K562 (cell line): ENCODE data around the gene MAN2B1. TPM values are rescaled to one million over a fixed set of nuclear protein-coding genes. Genes with fewer than 3 reads are reported as not detected.

ENCODE experiments used
- ESRRA ChIP-seq: fragments of 450-650 bp; IDR thresholded peaks from 2 replicates; pipeline ENCODE4 v1.6.1; 2014; ENCODE audit warnings: low read depth, mild to moderate bottlenecking, moderate library complexity, borderline replicate concordance
- polyA plus RNA-seq, 8 experiments: library from polyadenylated mRNA; depleted of rRNA in 4 of 8; stranded (reverse) in 5 of 8; unstranded in 3 of 8; fragments of >200 nt; fragmentation: Nextera tagmentation in 2 of 8; fragmentation: Illumina TruSeq in 1 of 8; extraction: Ambion mirVana in 2 of 8; extraction: Trizol in 1 of 8; gene quantifications; 2 replicates each; pipeline versions ENCODE4 v1.2.1 to v1.2.3, GENCODE V29; 2011 to 2014; ENCODE audit warnings: inconsistent platforms in 1 of 8, missing spikeins in 1 of 8
- total RNA-seq, 7 experiments: library from RNA; depleted of rRNA in 6 of 7; stranded (reverse); fragments of >200 nt in 6 of 7; fragmentation: Illumina TruSeq in 2 of 7; extraction: Trizol in 2 of 7; gene quantifications; 2 replicates each; pipeline versions ENCODE4 v1.2.1 to v1.2.3, GENCODE V29; 2011 to 2021; ENCODE audit warnings: low replicate concordance in 1 of 7
- TF ChIP-seq, protein P1 (sequence below): fragments of 450-650 bp; IDR thresholded peaks from 2 replicates; pipeline ENCODE4 v1.6.1; 2016; ENCODE audit warnings: mild to moderate bottlenecking, moderate library complexity

MAN2B1 gene
- total and polyA plus RNA-seq, 9 of the 15 experiments (the other 6 are each of a cell fraction or from before 2014, with no cell fraction given), result 0.59 to 33.8 (median 11.4) TPM

- TF ChIP-seq, protein P1, sequence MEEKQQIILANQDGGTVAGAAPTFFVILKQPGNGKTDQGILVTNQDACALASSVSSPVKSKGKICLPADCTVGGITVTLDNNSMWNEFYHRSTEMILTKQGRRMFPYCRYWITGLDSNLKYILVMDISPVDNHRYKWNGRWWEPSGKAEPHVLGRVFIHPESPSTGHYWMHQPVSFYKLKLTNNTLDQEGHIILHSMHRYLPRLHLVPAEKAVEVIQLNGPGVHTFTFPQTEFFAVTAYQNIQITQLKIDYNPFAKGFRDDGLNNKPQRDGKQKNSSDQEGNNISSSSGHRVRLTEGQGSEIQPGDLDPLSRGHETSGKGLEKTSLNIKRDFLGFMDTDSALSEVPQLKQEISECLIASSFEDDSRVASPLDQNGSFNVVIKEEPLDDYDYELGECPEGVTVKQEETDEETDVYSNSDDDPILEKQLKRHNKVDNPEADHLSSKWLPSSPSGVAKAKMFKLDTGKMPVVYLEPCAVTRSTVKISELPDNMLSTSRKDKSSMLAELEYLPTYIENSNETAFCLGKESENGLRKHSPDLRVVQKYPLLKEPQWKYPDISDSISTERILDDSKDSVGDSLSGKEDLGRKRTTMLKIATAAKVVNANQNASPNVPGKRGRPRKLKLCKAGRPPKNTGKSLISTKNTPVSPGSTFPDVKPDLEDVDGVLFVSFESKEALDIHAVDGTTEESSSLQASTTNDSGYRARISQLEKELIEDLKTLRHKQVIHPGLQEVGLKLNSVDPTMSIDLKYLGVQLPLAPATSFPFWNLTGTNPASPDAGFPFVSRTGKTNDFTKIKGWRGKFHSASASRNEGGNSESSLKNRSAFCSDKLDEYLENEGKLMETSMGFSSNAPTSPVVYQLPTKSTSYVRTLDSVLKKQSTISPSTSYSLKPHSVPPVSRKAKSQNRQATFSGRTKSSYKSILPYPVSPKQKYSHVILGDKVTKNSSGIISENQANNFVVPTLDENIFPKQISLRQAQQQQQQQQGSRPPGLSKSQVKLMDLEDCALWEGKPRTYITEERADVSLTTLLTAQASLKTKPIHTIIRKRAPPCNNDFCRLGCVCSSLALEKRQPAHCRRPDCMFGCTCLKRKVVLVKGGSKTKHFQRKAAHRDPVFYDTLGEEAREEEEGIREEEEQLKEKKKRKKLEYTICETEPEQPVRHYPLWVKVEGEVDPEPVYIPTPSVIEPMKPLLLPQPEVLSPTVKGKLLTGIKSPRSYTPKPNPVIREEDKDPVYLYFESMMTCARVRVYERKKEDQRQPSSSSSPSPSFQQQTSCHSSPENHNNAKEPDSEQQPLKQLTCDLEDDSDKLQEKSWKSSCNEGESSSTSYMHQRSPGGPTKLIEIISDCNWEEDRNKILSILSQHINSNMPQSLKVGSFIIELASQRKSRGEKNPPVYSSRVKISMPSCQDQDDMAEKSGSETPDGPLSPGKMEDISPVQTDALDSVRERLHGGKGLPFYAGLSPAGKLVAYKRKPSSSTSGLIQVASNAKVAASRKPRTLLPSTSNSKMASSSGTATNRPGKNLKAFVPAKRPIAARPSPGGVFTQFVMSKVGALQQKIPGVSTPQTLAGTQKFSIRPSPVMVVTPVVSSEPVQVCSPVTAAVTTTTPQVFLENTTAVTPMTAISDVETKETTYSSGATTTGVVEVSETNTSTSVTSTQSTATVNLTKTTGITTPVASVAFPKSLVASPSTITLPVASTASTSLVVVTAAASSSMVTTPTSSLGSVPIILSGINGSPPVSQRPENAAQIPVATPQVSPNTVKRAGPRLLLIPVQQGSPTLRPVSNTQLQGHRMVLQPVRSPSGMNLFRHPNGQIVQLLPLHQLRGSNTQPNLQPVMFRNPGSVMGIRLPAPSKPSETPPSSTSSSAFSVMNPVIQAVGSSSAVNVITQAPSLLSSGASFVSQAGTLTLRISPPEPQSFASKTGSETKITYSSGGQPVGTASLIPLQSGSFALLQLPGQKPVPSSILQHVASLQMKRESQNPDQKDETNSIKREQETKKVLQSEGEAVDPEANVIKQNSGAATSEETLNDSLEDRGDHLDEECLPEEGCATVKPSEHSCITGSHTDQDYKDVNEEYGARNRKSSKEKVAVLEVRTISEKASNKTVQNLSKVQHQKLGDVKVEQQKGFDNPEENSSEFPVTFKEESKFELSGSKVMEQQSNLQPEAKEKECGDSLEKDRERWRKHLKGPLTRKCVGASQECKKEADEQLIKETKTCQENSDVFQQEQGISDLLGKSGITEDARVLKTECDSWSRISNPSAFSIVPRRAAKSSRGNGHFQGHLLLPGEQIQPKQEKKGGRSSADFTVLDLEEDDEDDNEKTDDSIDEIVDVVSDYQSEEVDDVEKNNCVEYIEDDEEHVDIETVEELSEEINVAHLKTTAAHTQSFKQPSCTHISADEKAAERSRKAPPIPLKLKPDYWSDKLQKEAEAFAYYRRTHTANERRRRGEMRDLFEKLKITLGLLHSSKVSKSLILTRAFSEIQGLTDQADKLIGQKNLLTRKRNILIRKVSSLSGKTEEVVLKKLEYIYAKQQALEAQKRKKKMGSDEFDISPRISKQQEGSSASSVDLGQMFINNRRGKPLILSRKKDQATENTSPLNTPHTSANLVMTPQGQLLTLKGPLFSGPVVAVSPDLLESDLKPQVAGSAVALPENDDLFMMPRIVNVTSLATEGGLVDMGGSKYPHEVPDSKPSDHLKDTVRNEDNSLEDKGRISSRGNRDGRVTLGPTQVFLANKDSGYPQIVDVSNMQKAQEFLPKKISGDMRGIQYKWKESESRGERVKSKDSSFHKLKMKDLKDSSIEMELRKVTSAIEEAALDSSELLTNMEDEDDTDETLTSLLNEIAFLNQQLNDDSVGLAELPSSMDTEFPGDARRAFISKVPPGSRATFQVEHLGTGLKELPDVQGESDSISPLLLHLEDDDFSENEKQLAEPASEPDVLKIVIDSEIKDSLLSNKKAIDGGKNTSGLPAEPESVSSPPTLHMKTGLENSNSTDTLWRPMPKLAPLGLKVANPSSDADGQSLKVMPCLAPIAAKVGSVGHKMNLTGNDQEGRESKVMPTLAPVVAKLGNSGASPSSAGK, result no peak
- no peak for TF ChIP-seq ESRRA
These were observed 19.0 kb downstream of the MAN2B1 start (continued) for GRCh38 chr19:12647490-12648071.
